Testis (tissue), 2 donors: ENCODE data around the gene NCKAP5.

ENCODE experiments used
- CTCF ChIP-seq, 3 experiments: fragments of 450-650 bp in 2 of 3; fragments of 200-600 bp in 1 of 3; sonication (generic) in 1 of 3; IDR thresholded peaks; one replicate each; pipeline ENCODE4 v1.5.1; 2016 to 2019; ENCODE audit warnings: antibody characterized with exemption in 3 of 3, mild to moderate bottlenecking in 2 of 3, moderate library complexity in 1 of 3
- POLR2A ChIP-seq: fragments of 450-650 bp; IDR thresholded peaks from one replicate; pipeline ENCODE4 v1.6.1; 2017; ENCODE audit warnings: antibody characterized with exemption, mild to moderate bottlenecking, moderate library complexity

- no peak for TF ChIP-seq CTCF (IDR thresholded peaks at IDR 0.05)
- no peak for TF ChIP-seq POLR2A
Observed at GRCh38 chr2:133431289-133431688, 137.0 kb downstream of the NCKAP5 start.
